Neuronal stem cell (in vitro differentiated cells): ENCODE results near the gene ATG12.

Source experiments
- DNase-seq: peaks from one replicate; pipeline ENCODE4 v3.0.0-alpha.2; 2013; ENCODE audit warnings: low spot score
- H2AFZ ChIP-seq: one replicate; pipeline ENCODE4 v1.6.1; 2013; ENCODE audit warnings: mild to moderate bottlenecking, low read length, inconsistent platforms
- H2AK5ac ChIP-seq: 2 replicates; pipeline ENCODE4 v1.6.1; 2013; ENCODE audit warnings: low read depth, mild to moderate bottlenecking, inconsistent platforms, low read length, moderate library complexity, mixed read lengths
- H2BK120ac ChIP-seq: 2 replicates; pipeline ENCODE4 v1.6.1; 2013; ENCODE audit warnings: low read depth, mild to moderate bottlenecking, inconsistent platforms, low read length, moderate library complexity, mixed read lengths
- H2BK12ac ChIP-seq: one replicate; pipeline ENCODE4 v1.6.1; 2013; ENCODE audit warnings: low read length, inconsistent platforms
- H2BK15ac ChIP-seq: 2 replicates; pipeline ENCODE4 v1.6.1; 2013; ENCODE audit warnings: mild to moderate bottlenecking, low read length, inconsistent platforms, mixed read lengths
- H2BK5ac ChIP-seq: one replicate; pipeline ENCODE4 v1.6.1; 2013; ENCODE audit warnings: inconsistent platforms, mild to moderate bottlenecking, low read length, moderate library complexity
- H3K14ac ChIP-seq: one replicate; pipeline ENCODE4 v1.6.1; 2013; ENCODE audit warnings: low read length, inconsistent platforms
- H3K18ac ChIP-seq: 2 replicates; pipeline ENCODE4 v1.6.1; 2013; ENCODE audit warnings: low read length, inconsistent platforms
- H3K23ac ChIP-seq: 2 replicates; pipeline ENCODE4 v1.6.1; 2013; ENCODE audit warnings: low read depth, mild to moderate bottlenecking, mixed read lengths, low read length, inconsistent platforms; ENCODE audit not compliant: poor library complexity
- H3K27ac ChIP-seq: replicated peaks from 3 replicates; pipeline ENCODE4 v1.5.1; 2013; ENCODE audit warnings: low read length, inconsistent platforms
- H3K27me3 ChIP-seq, 3 experiments: 2 replicates each; pipeline ENCODE4 v1.6.1; 2013; ENCODE audit warnings: low read length in 3 of 3, mild to moderate bottlenecking in 2 of 3, inconsistent platforms in 1 of 3, low read depth in 1 of 3, mixed read lengths in 1 of 3, moderate library complexity in 1 of 3; ENCODE audit not compliant: control insufficient read depth in 3 of 3, insufficient read depth in 3 of 3
- H3K36me3 ChIP-seq, 2 donors: replicated peaks in 1 of 2; 2 replicates each; pipeline ENCODE4 v1.6.1; 2013; ENCODE audit warnings: low read length in 2 of 2; ENCODE audit not compliant: control insufficient read depth in 2 of 2, insufficient read depth in 2 of 2
- H3K4ac ChIP-seq: 2 replicates; pipeline ENCODE4 v1.6.1; 2013; ENCODE audit warnings: inconsistent platforms, mild to moderate bottlenecking, low read length, moderate library complexity
- H3K4me1 ChIP-seq, 2 donors: 1 replicate in 1 of 2; 2 replicates in 1 of 2; pipeline ENCODE4 v1.6.1; 2013; ENCODE audit warnings: low read length in 2 of 2, low read depth in 1 of 2; ENCODE audit not compliant: control insufficient read depth in 2 of 2, insufficient read depth in 1 of 2
- H3K4me2 ChIP-seq: one replicate; pipeline ENCODE4 v1.6.1; 2013; ENCODE audit warnings: mild to moderate bottlenecking, low read length, inconsistent platforms; ENCODE audit not compliant: insufficient read depth, poor library complexity, severe bottlenecking
- H3K4me3 ChIP-seq, 2 donors: 2 replicates each; pipeline ENCODE4 v1.5.1; 2013; ENCODE audit warnings: low read length in 2 of 2, mild to moderate bottlenecking in 2 of 2, inconsistent platforms in 1 of 2, moderate library complexity in 1 of 2
- H3K79me1 ChIP-seq: one replicate; pipeline ENCODE4 v1.6.1; 2013; ENCODE audit warnings: low read depth, mild to moderate bottlenecking, inconsistent platforms, low read length, moderate library complexity
- H3K9ac ChIP-seq: one replicate; pipeline ENCODE4 v1.6.1; 2013; ENCODE audit warnings: mild to moderate bottlenecking, low read depth, low read length, inconsistent platforms; ENCODE audit not compliant: poor library complexity
- H3K9me3 ChIP-seq, 2 donors: replicated peaks in 1 of 2; 2 replicates each; pipeline versions ENCODE3 to v1.6.1; 2013; ENCODE audit warnings: low read length in 2 of 2, mild to moderate bottlenecking in 2 of 2, inconsistent platforms in 1 of 2, low read depth in 1 of 2, mixed read lengths in 1 of 2, moderate library complexity in 1 of 2; ENCODE audit not compliant: control insufficient read depth in 2 of 2, insufficient read depth in 1 of 2
- H4K8ac ChIP-seq: one replicate; pipeline ENCODE4 v1.6.1; 2013; ENCODE audit warnings: low read depth, mild to moderate bottlenecking, inconsistent platforms, low read length, moderate library complexity
- H4K91ac ChIP-seq: one replicate; pipeline ENCODE4 v1.6.1; 2013; ENCODE audit warnings: low read length, low read depth, mild to moderate bottlenecking, inconsistent platforms; ENCODE audit not compliant: poor library complexity
- WGBS, 2 donors: extraction: QIAGEN DNeasy Blood & Tissue Kit; methylation state at CpG; one replicate each; pipeline ENCODE4 v1.1.7; 2013; ENCODE audit warnings: missing lambda C conversion rate in 2 of 2, mixed read lengths in 1 of 2; ENCODE audit not compliant: insufficient read length in 2 of 2, insufficient replicate concordance in 1 of 2; ENCODE audit errors: extremely low coverage in 2 of 2; 5-methylcytosine and 5-hydroxymethylcytosine counted together

Gene ATG12

GRCh38 chr5:115857626-115858349 lies 16.4 kb upstream of the ATG12 start:
- no peak for DNase-seq
- H2AFZ ChIP-seq = no peak overlapping the region
- no peak overlapping the region for H2BK12ac ChIP-seq
- H3K14ac ChIP-seq = no peak overlapping the region
- no peak overlapping the region for H2BK120ac ChIP-seq
- H4K8ac ChIP-seq = no peak overlapping the region
- no CpG with 5 or more reads among the region's 2 CpGs for WGBS, 2 donors
- H3K4me3 ChIP-seq = no peak overlapping the region
- H3K27ac ChIP-seq = no peak overlapping the region
- H3K4me1 ChIP-seq = peaks cover 0 to 4% of the 10 kb centered on the region in 2 donors
- H3K23ac ChIP-seq = no peak overlapping the region
- no peak overlapping the region for H3K9ac ChIP-seq
- H2BK5ac ChIP-seq = no peak overlapping the region
- no peaks in the 10 kb centered on the region for H3K27me3 ChIP-seq
- H3K4ac ChIP-seq = no peak overlapping the region
- no peaks in the 10 kb centered on the region for H3K36me3 ChIP-seq
- peaks cover 0 to 8% of the 10 kb centered on the region in 2 donors for H3K9me3 ChIP-seq
- H3K18ac ChIP-seq = no peak overlapping the region
- no peak overlapping the region for H2AK5ac ChIP-seq
- H3K4me2 ChIP-seq = no peak overlapping the region
- H4K91ac ChIP-seq = no peak overlapping the region
- H2BK15ac ChIP-seq = no peak overlapping the region
- no peaks in the 10 kb centered on the region for H3K79me1 ChIP-seq

GRCh38 chr5:115857057-115857479 lies 15.7 kb upstream of the ATG12 start:
- Histone ChIP-seq H3K9ac (no peak overlapping the region), H4K8ac (no peak overlapping the region), H2BK15ac (no peak overlapping the region), H3K18ac (no peak overlapping the region), H4K91ac (no peak overlapping the region), H3K23ac (no peak overlapping the region), H3K4me3 (no peak overlapping the region), H3K27me3 (no peaks in the 10 kb centered on the region), H3K27ac (no peak overlapping the region), H3K36me3 (no peaks in the 10 kb centered on the region), H2BK120ac (no peak overlapping the region), H2BK12ac (no peak overlapping the region), H3K4ac (no peak overlapping the region), H2AFZ (no peak overlapping the region), H3K79me1 (no peaks in the 10 kb centered on the region), H3K14ac (no peak overlapping the region), H3K4me2 (no peak overlapping the region), H3K4me1 (peaks cover 0 to 4% of the 10 kb centered on the region in 2 donors), H2AK5ac (no peak overlapping the region), H2BK5ac (no peak overlapping the region), H3K9me3 (peaks cover 0 to 10% of the 10 kb centered on the region in 2 donors)
- WGBS, 2 donors = no CpG with 5 or more reads among the region's 1 CpG
- DNase-seq = no peak

GRCh38 chr5:115855959-115856358 lies 14.6 kb upstream of the ATG12 start:
- H3K4me2 ChIP-seq = no peak overlapping the region
- H3K27ac ChIP-seq = no peak overlapping the region
- no peak overlapping the region for H2AFZ ChIP-seq
- H3K14ac ChIP-seq = no peak overlapping the region
- no peak overlapping the region for H2AK5ac ChIP-seq
- no peak overlapping the region for H3K18ac ChIP-seq
- H3K23ac ChIP-seq = no peak overlapping the region
- peaks cover 0 to 11% of the 10 kb centered on the region in 2 donors for H3K4me1 ChIP-seq
- H3K79me1 ChIP-seq = no peaks in the 10 kb centered on the region
- H3K4ac ChIP-seq = no peak overlapping the region
- H3K27me3 ChIP-seq = no peaks in the 10 kb centered on the region
- H3K9me3 ChIP-seq = peaks cover 0 to 10% of the 10 kb centered on the region in 2 donors
- no peak overlapping the region for H3K4me3 ChIP-seq
- H4K8ac ChIP-seq = no peak overlapping the region
- no peak overlapping the region for H3K9ac ChIP-seq
- no CpG with 5 or more reads among the region's 1 CpG for WGBS, 2 donors
- no peak overlapping the region for H2BK15ac ChIP-seq
- no peak overlapping the region for H2BK120ac ChIP-seq
- no peak overlapping the region for H2BK12ac ChIP-seq
- no peak for DNase-seq
- no peaks in the 10 kb centered on the region for H3K36me3 ChIP-seq
- H2BK5ac ChIP-seq = no peak overlapping the region
- H4K91ac ChIP-seq = no peak overlapping the region

GRCh38 chr5:115854139-115854538 lies 12.8 kb upstream of the ATG12 start:
- Histone ChIP-seq H2AK5ac (no peak overlapping the region), H3K79me1 (no peaks in the 10 kb centered on the region), H3K9me3 (peaks cover 0 to 10% of the 10 kb centered on the region in 2 donors), H2BK120ac (no peak overlapping the region), H3K9ac (no peak overlapping the region), H3K27ac (no peak overlapping the region), H4K91ac (no peak overlapping the region), H2BK15ac (no peak overlapping the region), H2BK12ac (no peak overlapping the region), H3K14ac (no peak overlapping the region), H3K4me3 (no peak overlapping the region), H4K8ac (no peak overlapping the region), H3K27me3 (no peaks in the 10 kb centered on the region), H2BK5ac (no peak overlapping the region), H3K18ac (no peak overlapping the region), H3K4ac (no peak overlapping the region), H2AFZ (no peak overlapping the region), H3K23ac (no peak overlapping the region), H3K4me2 (no peak overlapping the region), H3K36me3 (no peaks in the 10 kb centered on the region), H3K4me1 (peaks cover 0 to 25% of the 10 kb centered on the region in 2 donors)
- no peak for DNase-seq
- WGBS, 2 donors = no CpG with 5 or more reads among the region's 3 CpGs
